Measurements from ENCODE around the gene MYADML2. TPM values are rescaled to one million over a fixed set of nuclear protein-coding genes. Genes with fewer than 3 reads are reported as not detected.
"Not testable (repeated sequence)": the region's sequence is repeated elsewhere in the genome, so short reads cannot be mapped to it uniquely, and the experiment has no call there.

MYADML2 gene
- total RNA-seq, 2 donors from 2014 or later, result 0.27 TPM; not detected in 1

- Histone ChIP-seq H3K36me3 (no peaks in the 10 kb centered on the region), H3K9me3 (no peaks in the 10 kb centered on the region), H3K4me3 (no peak overlapping the region), H3K27ac (no peak overlapping the region), H3K9ac (ENCODE audit: low read depth in 2 of 2, low read length in 2 of 2) (no peak overlapping the region), H3K4me1 (peaks cover 8% of the 10 kb centered on the region), H3K27me3 (peaks cover 28% of the 10 kb centered on the region)
- TF ChIP-seq CTCF (IDR thresholded peaks at IDR 0.05), result no peak
- DNase-seq, result no peak
- intact Hi-C loops (cut with DNase I), result loop anchor here (5.0 kb wide), 1 partner anchor 200 kb away; no protein-coding TSS in a partner anchor
Observed at GRCh38 chr17:81956607-81957589, 9.9 kb upstream of the MYADML2 start.

GRCh38 chr17:81955756-81956544 is 8.9 kb upstream of the MYADML2 start:
- no peak overlapping the region for H3K4me3 ChIP-seq
- H3K9ac ChIP-seq (ENCODE audit: low read depth in 2 of 2, low read length in 2 of 2), result no peak overlapping the region
- no peak for DNase-seq
- H3K36me3 ChIP-seq, result no peaks in the 10 kb centered on the region
- peaks cover 8% of the 10 kb centered on the region for H3K4me1 ChIP-seq
- H3K9me3 ChIP-seq, result no peaks in the 10 kb centered on the region
- TF ChIP-seq CTCF (IDR thresholded peaks at IDR 0.05), result no peak
- H3K27ac ChIP-seq, result no peak overlapping the region
- H3K27me3 ChIP-seq, result peaks cover 23% of the 10 kb centered on the region
- intact Hi-C loops (cut with DNase I), result loop anchor here (5.0 kb wide), 1 partner anchor 201 kb away; no protein-coding TSS in a partner anchor

- Histone ChIP-seq H3K9ac (ENCODE audit: low read depth in 2 of 2, low read length in 2 of 2) (no peak overlapping the region), H3K36me3 (no peaks in the 10 kb centered on the region), H3K4me3 (no peak overlapping the region), H3K4me1 (peaks cover 4% of the 10 kb centered on the region), H3K9me3 (no peaks in the 10 kb centered on the region), H3K27me3 (peaks cover 17% of the 10 kb centered on the region), H3K27ac (no peak overlapping the region)
- intact Hi-C loops (cut with DNase I), result loop anchor here (5.0 kb wide), 1 partner anchor 202 kb away; no protein-coding TSS in a partner anchor
- no peak for DNase-seq
- TF ChIP-seq CTCF (IDR thresholded peaks at IDR 0.05), result no peak
Observed at GRCh38 chr17:81955058-81955681, 8.1 kb upstream of the MYADML2 start.

- H3K36me3 ChIP-seq, result no peaks in the 10 kb centered on the region
- intact Hi-C loops (cut with DNase I), result loop anchor here (5.0 kb wide), 1 partner anchor 203 kb away; no protein-coding TSS in a partner anchor
- no peak for TF ChIP-seq CTCF (IDR thresholded peaks at IDR 0.05)
- no peak for DNase-seq
- H3K4me3 ChIP-seq, result no peak overlapping the region
- H3K27ac ChIP-seq, result no peak overlapping the region
- peaks cover 12% of the 10 kb centered on the region for H3K27me3 ChIP-seq
- no peaks in the 10 kb centered on the region for H3K4me1 ChIP-seq
- H3K9ac ChIP-seq (ENCODE audit: low read depth in 2 of 2, low read length in 2 of 2), result no peak overlapping the region
- no peaks in the 10 kb centered on the region for H3K9me3 ChIP-seq
Observed at GRCh38 chr17:81954131-81955057, 7.4 kb upstream of the MYADML2 start.

GRCh38 chr17:81953443-81953842 is 6.4 kb upstream of the MYADML2 start:
- H3K27me3 ChIP-seq; H3K9ac ChIP-seq (ENCODE audit: low read depth in 2 of 2, low read length in 2 of 2); DNase-seq: not testable (repeated sequence)

More at GRCh38 chr17:81953443-81953842, 6.4 kb upstream of the MYADML2 start:
- H3K9me3 ChIP-seq; H3K36me3 ChIP-seq; H3K4me1 ChIP-seq; H3K4me3 ChIP-seq; H3K27ac ChIP-seq; intact Hi-C loops (cut with DNase I): not testable (repeated sequence)
